Gastroesophageal sphincter (tissue), 3 donors: ENCODE results near the gene SLC7A10.

ENCODE experiments used
- CTCF ChIP-seq, 4 experiments: fragments of 200-600 bp in 2 of 4; fragments of 450-650 bp in 2 of 4; sonication (generic) in 1 of 4; IDR thresholded peaks; one replicate each; pipeline ENCODE4 v1.5.1; 2017 to 2019; ENCODE audit warnings: antibody characterized with exemption in 4 of 4, mild to moderate bottlenecking in 2 of 4, moderate library complexity in 2 of 4
- POLR2A ChIP-seq, 2 donors: fragments of 450-650 bp; IDR thresholded peaks; one replicate each; pipeline ENCODE4 v1.6.1; 2017; ENCODE audit warnings: antibody characterized with exemption in 2 of 2, mild to moderate bottlenecking in 2 of 2, moderate library complexity in 1 of 2

DNA sequence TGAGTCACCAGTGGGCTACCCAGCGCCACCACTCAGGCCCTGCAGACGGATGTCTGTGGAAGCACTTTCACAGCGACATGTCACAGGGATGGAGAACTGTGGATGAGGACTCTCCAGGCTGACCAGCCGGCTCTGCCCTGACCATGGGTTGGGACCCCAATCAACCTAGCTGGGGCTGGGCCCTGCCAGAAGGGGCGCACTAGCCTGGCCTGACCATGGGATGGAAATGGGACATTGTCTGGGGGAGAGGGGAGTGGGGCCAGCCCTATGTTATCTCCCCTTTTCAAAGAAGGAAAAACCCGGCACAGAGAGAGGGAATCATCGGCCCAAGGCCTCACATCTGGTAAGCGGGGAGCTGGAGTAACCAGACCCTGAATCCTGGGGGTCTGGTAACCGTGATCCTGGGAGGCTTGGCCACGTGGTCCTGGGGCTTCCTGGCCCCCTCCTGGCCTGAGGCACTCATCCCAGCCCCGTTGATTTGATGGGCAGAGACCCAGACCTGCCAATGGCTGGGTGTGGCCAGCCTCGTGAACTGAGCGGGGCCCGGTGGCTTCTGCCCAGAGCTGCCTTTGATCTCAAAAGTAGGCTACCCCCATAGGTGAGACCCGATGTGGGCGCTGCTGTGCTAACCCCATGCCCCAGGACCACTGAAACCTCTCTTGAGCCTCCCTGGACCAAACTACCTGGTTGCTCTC, 11.2 kb upstream of the SLC7A10 start:
- TF ChIP-seq POLR2A (IDR thresholded peaks at IDR 0.05) (no peak), CTCF (IDR thresholded peaks at IDR 0.05) (no peak)
